Naive B cell (primary cell): Measurements from ENCODE around the gene SH3BGRL3. TPM values are rescaled to one million over a fixed set of nuclear protein-coding genes. Genes with fewer than 3 reads are reported as not detected.

Experiments
- ATAC-seq, 2 donors: fragments of 150-1000 bp; cut with Tn5 transposase; 2 replicates each; pipeline ENCODE4 v1.10.0; 2021; ENCODE audit warnings: low read depth in 2 of 2, mild to moderate bottlenecking in 2 of 2, moderate library complexity in 2 of 2
- DNase-seq: peaks from one replicate; pipeline ENCODE4 v3.0.0; 2022
- H3K27ac Mint-ChIP-seq, 6 donors: one replicate each; pipeline ENCODE4 v1.8.0; 2020 to 2022; ENCODE audit warnings: mild to moderate bottlenecking in 6 of 6, mixed read lengths in 6 of 6, moderate library complexity in 5 of 6, inconsistent platforms in 2 of 6
- H3K27me3 Mint-ChIP-seq, 3 donors: one replicate each; pipeline ENCODE4 v1.8.0; 2021 to 2022; ENCODE audit warnings: mixed read lengths in 3 of 3, mild to moderate bottlenecking in 1 of 3
- H3K36me3 Mint-ChIP-seq, 2 donors: one replicate each; pipeline ENCODE4 v1.8.0; 2020 to 2022; ENCODE audit warnings: mixed read lengths in 2 of 2, inconsistent platforms in 1 of 2, mild to moderate bottlenecking in 1 of 2
- H3K4me1 Mint-ChIP-seq, 3 donors: one replicate each; pipeline ENCODE4 v1.8.0; 2020 to 2022; ENCODE audit warnings: mixed read lengths in 3 of 3, inconsistent platforms in 1 of 3, mild to moderate bottlenecking in 1 of 3, moderate library complexity in 1 of 3
- H3K4me3 Mint-ChIP-seq, 8 donors: one replicate each; pipeline ENCODE4 v1.8.0; 2020 to 2022; ENCODE audit warnings: mild to moderate bottlenecking in 8 of 8, mixed read lengths in 8 of 8, moderate library complexity in 8 of 8, inconsistent platforms in 2 of 8
- H3K9me3 Mint-ChIP-seq, 7 donors: one replicate each; pipeline ENCODE4 v1.8.0; 2020 to 2022; ENCODE audit warnings: mixed read lengths in 7 of 7, mild to moderate bottlenecking in 5 of 7, inconsistent platforms in 2 of 7, moderate library complexity in 1 of 7
- polyA plus RNA-seq, 6 donors: library from polyadenylated mRNA; unstranded; fragments of 300-500 nt; fragmentation: Illumina TruSeq; gene quantifications; one replicate each; pipeline ENCODE4 v1.2.3, GENCODE V29; 2021; ENCODE audit warnings: low read depth in 6 of 6

Gene SH3BGRL3
- polyA plus RNA-seq, 6 donors from 2014 or later: 624 to 1,205 (median 832) TPM

GRCh38 chr1:26281091-26281958 lies 1.4 kb downstream of the SH3BGRL3 start:
- peak overlapping the region; percentile 41 to 96 (median 92) for H3K27ac Mint-ChIP-seq
- H3K36me3 Mint-ChIP-seq: peaks cover 5 to 8% of the 10 kb centered on the region in 2 donors
- peak overlapping the region; percentile 79 to 96 (median 90) for H3K4me3 Mint-ChIP-seq
- H3K27me3 Mint-ChIP-seq: no peaks in the 10 kb centered on the region
- peaks cover 63 to 80% (median 74%) of the 10 kb centered on the region in 3 donors for H3K4me1 Mint-ChIP-seq
- ATAC-seq (no peak), DNase-seq (no peak)
- no peaks in the 10 kb centered on the region for H3K9me3 Mint-ChIP-seq

GRCh38 chr1:26281971-26282370 lies 2.1 kb downstream of the SH3BGRL3 start:
- ATAC-seq (no peak), DNase-seq (no peak)
- no peaks in the 10 kb centered on the region for H3K9me3 Mint-ChIP-seq
- peaks cover 60 to 78% (median 77%) of the 10 kb centered on the region in 3 donors for H3K4me1 Mint-ChIP-seq
- H3K27me3 Mint-ChIP-seq: no peaks in the 10 kb centered on the region
- H3K27ac Mint-ChIP-seq: peak overlapping the region in 4 of 6 donors; percentile 27 to 96 (median 90)
- H3K36me3 Mint-ChIP-seq: peaks cover 2 to 8% of the 10 kb centered on the region in 2 donors
- H3K4me3 Mint-ChIP-seq: peak overlapping the region; percentile 79 to 96 (median 90)

GRCh38 chr1:26282401-26282918 lies 2.6 kb downstream of the SH3BGRL3 start:
- peaks cover 63 to 81% (median 81%) of the 10 kb centered on the region in 3 donors for H3K4me1 Mint-ChIP-seq
- ATAC-seq (no peak), DNase-seq (no peak)
- H3K9me3 Mint-ChIP-seq: no peaks in the 10 kb centered on the region
- H3K36me3 Mint-ChIP-seq: peaks cover 0 to 8% of the 10 kb centered on the region in 2 donors
- peak overlapping the region in 3 of 6 donors; percentile 93 to 98 (median 94) for H3K27ac Mint-ChIP-seq
- no peaks in the 10 kb centered on the region for H3K27me3 Mint-ChIP-seq
- peak overlapping the region in 4 of 8 donors; percentile 34 to 90 (median 68) for H3K4me3 Mint-ChIP-seq

GRCh38 chr1:26283279-26283853 lies 3.5 kb downstream of the SH3BGRL3 start:
- Mint-ChIP-seq H3K27ac (peak overlapping the region; percentile 77 to 98 (median 87)), H3K4me1 (peaks cover 72 to 87% (median 86%) of the 10 kb centered on the region in 3 donors), H3K36me3 (peaks cover 0 to 8% of the 10 kb centered on the region in 2 donors), H3K27me3 (no peaks in the 10 kb centered on the region), H3K9me3 (no peaks in the 10 kb centered on the region), H3K4me3 (peak overlapping the region in 6 of 8 donors; percentile 17 to 77 (median 38))
- no peak for ATAC-seq
- no peak for DNase-seq

- Mint-ChIP-seq H3K4me1 (peaks cover 72 to 88% (median 86%) of the 10 kb centered on the region in 3 donors), H3K36me3 (peaks cover 0 to 8% of the 10 kb centered on the region in 2 donors), H3K9me3 (no peaks in the 10 kb centered on the region), H3K27ac (peak overlapping the region; percentile 85 to 98 (median 95)), H3K27me3 (no peaks in the 10 kb centered on the region), H3K4me3 (peak overlapping the region in 7 of 8 donors; percentile 42 to 91 (median 72))
- DNase-seq: no peak
- ATAC-seq: no peak
Observed at GRCh38 chr1:26283871-26284596, 4.1 kb downstream of the SH3BGRL3 start.

GRCh38 chr1:26284597-26285347 lies 4.9 kb downstream of the SH3BGRL3 start:
- peak; percentile 73 for DNase-seq
- peak overlapping the region; percentile 85 to 98 (median 95) for H3K27ac Mint-ChIP-seq
- H3K4me3 Mint-ChIP-seq: peak overlapping the region; percentile 42 to 91 (median 72)
- H3K27me3 Mint-ChIP-seq: no peaks in the 10 kb centered on the region
- H3K36me3 Mint-ChIP-seq: peaks cover 0 to 8% of the 10 kb centered on the region in 2 donors
- ATAC-seq: peak; percentile 15 to 23
- no peaks in the 10 kb centered on the region for H3K9me3 Mint-ChIP-seq
- H3K4me1 Mint-ChIP-seq: peaks cover 75 to 91% (median 86%) of the 10 kb centered on the region in 3 donors

GRCh38 chr1:26285366-26286063 lies 5.6 kb downstream of the SH3BGRL3 start:
- no peak for DNase-seq
- Mint-ChIP-seq H3K27me3 (no peaks in the 10 kb centered on the region), H3K27ac (peak overlapping the region; percentile 85 to 98 (median 98)), H3K4me3 (peak overlapping the region; percentile 42 to 91 (median 72)), H3K36me3 (peaks cover 0 to 8% of the 10 kb centered on the region in 2 donors), H3K9me3 (no peaks in the 10 kb centered on the region), H3K4me1 (peaks cover 79 to 95% (median 90%) of the 10 kb centered on the region in 3 donors)
- ATAC-seq: no peak

- H3K4me1 Mint-ChIP-seq: peaks cover 79 to 96% (median 90%) of the 10 kb centered on the region in 3 donors
- ATAC-seq: no peak
- DNase-seq: no peak
- H3K27ac Mint-ChIP-seq: peak overlapping the region in 5 of 6 donors; percentile 64 to 98 (median 98)
- H3K27me3 Mint-ChIP-seq: no peaks in the 10 kb centered on the region
- H3K4me3 Mint-ChIP-seq: peak overlapping the region; percentile 28 to 91 (median 80)
- no peaks in the 10 kb centered on the region for H3K9me3 Mint-ChIP-seq
- peaks cover 0 to 4% of the 10 kb centered on the region in 2 donors for H3K36me3 Mint-ChIP-seq
Observed at GRCh38 chr1:26286064-26286416, 6.2 kb downstream of the SH3BGRL3 start.

GRCh38 chr1:26287033-26287711 lies 7.3 kb downstream of the SH3BGRL3 start:
- H3K27me3 Mint-ChIP-seq: no peaks in the 10 kb centered on the region
- peak overlapping the region; percentile 72 to 91 (median 88) for H3K4me3 Mint-ChIP-seq
- peak; percentile 90 for DNase-seq
- no peaks in the 10 kb centered on the region for H3K36me3 Mint-ChIP-seq
- peak overlapping the region; percentile 93 to 100 (median 98) for H3K27ac Mint-ChIP-seq
- no peaks in the 10 kb centered on the region for H3K9me3 Mint-ChIP-seq
- ATAC-seq: peak; percentile 33 to 39
- H3K4me1 Mint-ChIP-seq: peaks cover 82 to 98% (median 91%) of the 10 kb centered on the region in 3 donors

GRCh38 chr1:26287811-26288210 lies 7.9 kb downstream of the SH3BGRL3 start:
- no peak for ATAC-seq
- H3K36me3 Mint-ChIP-seq: no peaks in the 10 kb centered on the region
- H3K27me3 Mint-ChIP-seq: no peaks in the 10 kb centered on the region
- peak overlapping the region; percentile 93 to 100 (median 98) for H3K27ac Mint-ChIP-seq
- H3K9me3 Mint-ChIP-seq: no peaks in the 10 kb centered on the region
- peak overlapping the region; percentile 72 to 91 (median 88) for H3K4me3 Mint-ChIP-seq
- H3K4me1 Mint-ChIP-seq: peaks cover 84 to 99% (median 93%) of the 10 kb centered on the region in 3 donors
- no peak for DNase-seq

- Mint-ChIP-seq H3K36me3 (no peaks in the 10 kb centered on the region), H3K27ac (peak overlapping the region; percentile 93 to 100 (median 98)), H3K4me1 (peaks cover 82 to 99% (median 92%) of the 10 kb centered on the region in 3 donors), H3K9me3 (no peaks in the 10 kb centered on the region), H3K4me3 (peak overlapping the region; percentile 72 to 91 (median 83)), H3K27me3 (no peaks in the 10 kb centered on the region)
- ATAC-seq: peak; percentile 2 to 7
- no peak for DNase-seq
Observed at GRCh38 chr1:26288311-26288941, 8.5 kb downstream of the SH3BGRL3 start.
